Nephron (organoid): ENCODE data around the gene PPARG.

Experiments used
- H3K27ac Mint-ChIP-seq, 3 experiments: 2 replicates each; pipeline ENCODE4 v1.8.0; 2020; ENCODE audit warnings: mixed read lengths in 3 of 3, mild to moderate bottlenecking in 2 of 3, moderate library complexity in 1 of 3
- H3K27me3 Mint-ChIP-seq: 2 replicates; pipeline ENCODE4 v1.8.0; 2021; ENCODE audit warnings: low read depth, mild to moderate bottlenecking, moderate library complexity, mixed read lengths
- H3K36me3 Mint-ChIP-seq: 2 replicates; pipeline ENCODE4 v1.8.0; 2020; ENCODE audit warnings: low read depth, mixed read lengths
- H3K4me1 Mint-ChIP-seq: 2 replicates; pipeline ENCODE4 v1.8.0; 2020; ENCODE audit warnings: mixed read lengths
- H3K4me3 Mint-ChIP-seq, 3 experiments: 2 replicates each; pipeline ENCODE4 v1.8.0; 2020; ENCODE audit warnings: mild to moderate bottlenecking in 3 of 3, mixed read lengths in 3 of 3, moderate library complexity in 2 of 3
- H3K9me3 Mint-ChIP-seq: 2 replicates; pipeline ENCODE4 v1.8.0; 2020; ENCODE audit warnings: mixed read lengths
- CTCF ChIP-seq, 3 experiments: fragments of 200-600 bp; sonication (generic); IDR thresholded peaks; one replicate each; pipeline ENCODE4 v1.5.0; 2021; ENCODE audit warnings: antibody characterized with exemption in 3 of 3; ENCODE audit not compliant: unreplicated experiment in 3 of 3

Gene PPARG

DNA sequence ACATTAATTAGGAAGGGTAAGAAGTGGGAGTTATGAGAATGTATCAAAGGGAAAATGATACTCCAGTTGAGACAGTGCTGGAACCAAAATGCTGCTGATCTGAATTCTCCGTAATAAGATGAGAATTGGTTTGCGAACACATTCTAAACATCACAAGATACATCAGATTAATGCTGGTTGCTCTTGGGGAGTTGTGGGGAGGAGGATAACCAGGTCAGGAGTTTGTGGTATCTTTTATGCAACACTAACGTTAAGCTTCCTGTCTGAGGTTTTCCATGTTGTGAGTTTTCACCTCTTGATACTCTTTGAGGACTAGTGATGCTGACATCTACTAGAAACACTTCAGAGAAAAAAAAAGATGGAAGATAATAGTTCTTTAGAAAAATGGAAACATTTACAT, 47.2 kb downstream of the PPARG start:
- Mint-ChIP-seq H3K36me3 (no peaks in the 10 kb centered on the region), H3K9me3 (peaks cover 2% of the 10 kb centered on the region), H3K27me3 (peaks cover 4% of the 10 kb centered on the region), H3K27ac (peak overlapping the region in 1 of 3 experiments; percentile 22), H3K4me1 (peaks cover 11% of the 10 kb centered on the region), H3K4me3 (no peak overlapping the region)
- TF ChIP-seq CTCF (IDR thresholded peaks at IDR 0.05; ENCODE audit: unreplicated experiment in 3 of 3) = no peak

- Mint-ChIP-seq H3K4me1 (peaks cover 23% of the 10 kb centered on the region), H3K27me3 (no peaks in the 10 kb centered on the region), H3K36me3 (no peaks in the 10 kb centered on the region), H3K27ac (peak overlapping the region; percentile 41 to 86 (median 81)), H3K9me3 (peaks cover 2% of the 10 kb centered on the region), H3K4me3 (no peak overlapping the region)
- TF ChIP-seq CTCF (IDR thresholded peaks at IDR 0.05; ENCODE audit: unreplicated experiment in 3 of 3) = no peak
These were observed 50.0 kb downstream of the PPARG start for GRCh38 chr3:12338595-12339546.

GRCh38 chr3:12339701-12340480, 51.0 kb downstream of the PPARG start:
- H3K27ac Mint-ChIP-seq = peak overlapping the region; percentile 13 to 81 (median 75)
- no peaks in the 10 kb centered on the region for H3K36me3 Mint-ChIP-seq
- peaks cover 23% of the 10 kb centered on the region for H3K4me1 Mint-ChIP-seq

GRCh38 chr3:12340506-12340905, 51.6 kb downstream of the PPARG start:
- peak overlapping the region in 1 of 3 experiments; percentile 75 for H3K27ac Mint-ChIP-seq
- H3K36me3 Mint-ChIP-seq = no peaks in the 10 kb centered on the region
- TF ChIP-seq CTCF (IDR thresholded peaks at IDR 0.05; ENCODE audit: unreplicated experiment in 3 of 3) = no peak
- H3K4me1 Mint-ChIP-seq = peaks cover 23% of the 10 kb centered on the region
- H3K4me3 Mint-ChIP-seq = no peak overlapping the region
- H3K27me3 Mint-ChIP-seq = no peaks in the 10 kb centered on the region
- H3K9me3 Mint-ChIP-seq = peaks cover 2% of the 10 kb centered on the region

More at GRCh38 chr3:12339701-12340480, 51.0 kb downstream of the PPARG start:
- no peak for TF ChIP-seq CTCF (IDR thresholded peaks at IDR 0.05; ENCODE audit: unreplicated experiment in 3 of 3)
- Mint-ChIP-seq H3K9me3 (peaks cover 2% of the 10 kb centered on the region), H3K4me3 (no peak overlapping the region), H3K27me3 (no peaks in the 10 kb centered on the region)

- Mint-ChIP-seq H3K4me1 (peaks cover 23% of the 10 kb centered on the region), H3K4me3 (no peak overlapping the region), H3K27me3 (no peaks in the 10 kb centered on the region), H3K9me3 (peaks cover 2% of the 10 kb centered on the region), H3K36me3 (no peaks in the 10 kb centered on the region), H3K27ac (peak overlapping the region in 2 of 3 experiments; percentile 25 to 38)
- TF ChIP-seq CTCF (IDR thresholded peaks at IDR 0.05; ENCODE audit: unreplicated experiment in 3 of 3) = no peak
These were observed 53.3 kb downstream of the PPARG start for GRCh38 chr3:12342151-12342550.
